ENCODE measurements around the gene DUSP14. TPM values are rescaled to one million over a fixed set of nuclear protein-coding genes. Genes with fewer than 3 reads are reported as not detected.

The DUSP14 gene
- polyA plus RNA-seq, 6 donors from 2014 or later = 3.4 to 8.0 (median 5.4) TPM

Other genes with a start within 250 kb of the DUSP14 start
- gene C17orf78, start 113.9 kb upstream of the DUSP14 start, polyA plus RNA-seq (ENCODE audit: low read depth in 6 of 6) = not detected
- gene ACACA, start 83.1 kb upstream of the DUSP14 start, polyA plus RNA-seq (ENCODE audit: low read depth in 6 of 6) = 10 to 100 TPM in 2 of 6 donors, 1 to 10 TPM in 4; 4.7 to 12.7 (median 7.7) TPM
- gene TADA2A, start 83.0 kb upstream of the DUSP14 start, polyA plus RNA-seq (ENCODE audit: low read depth in 6 of 6) = 10 to 100 TPM in 2 of 6 donors, 1 to 10 TPM in 4; 4.3 to 16.3 (median 6.2) TPM
- gene SYNRG, start 119.5 kb downstream of the DUSP14 start, polyA plus RNA-seq (ENCODE audit: low read depth in 6 of 6) = 10 to 100 TPM; 16.0 to 82.3 (median 58.0) TPM
- 10 to 100 TPM in 4 of 6 donors, 1 to 10 TPM in 2; 5.5 to 16.9 (median 12.3) TPM for gene DDX52, start 153.6 kb downstream of the DUSP14 start, polyA plus RNA-seq (ENCODE audit: low read depth in 6 of 6)